SK-N-SH (cell line): Measurements from ENCODE around the gene GRIK1. TPM values are rescaled to one million over a fixed set of nuclear protein-coding genes. Genes with fewer than 3 reads are reported as not detected.

Experiments used
- CTCF ChIA-PET: fragments of 300-600, 350-600 bp; formaldehyde crosslinking; extraction: SDS; loops from one replicate; lab custom pipeline; 2021; lab: Yijun Ruan, JAX
- POLR2A ChIA-PET: fragments of 350-600 bp; sonication (Branson Sonifier 250); formaldehyde crosslinking; extraction: SDS; loops from one replicate; lab custom pipeline; 2020; ENCODE audit warnings: antibody characterized with exemption, inconsistent platforms; lab: Yijun Ruan, JAX
- DNase-seq: peaks from one replicate; pipeline ENCODE4 v3.0.0; 2012
- H2AFZ ChIP-seq: fragments of 200-600 bp; sonication (generic); 2 replicates; pipeline ENCODE4 v1.8.1; 2016; ENCODE audit warnings: antibody characterized with exemption, mild to moderate bottlenecking, low read depth
- H3F3A ChIP-seq: fragments of 200-600 bp; sonication (generic); replicated peaks from 2 replicates; pipeline ENCODE3; 2016; ENCODE audit warnings: antibody characterized with exemption, mild to moderate bottlenecking; ENCODE audit not compliant: insufficient read depth
- H3K27ac ChIP-seq, 2 experiments: fragments of 200-500 bp in 1 of 2; fragments of 200-600 bp in 1 of 2; sonication (Bioruptor generic) in 1 of 2; sonication (generic), shearing (Covaris generic) in 1 of 2; 2 replicates each; pipeline versions ENCODE4 v1.5.1 to v1.6.1; 2014 to 2016; ENCODE audit warnings: low read depth in 2 of 2, inconsistent platforms in 1 of 2, low read length in 1 of 2, mild to moderate bottlenecking in 1 of 2, mixed read lengths in 1 of 2
- H3K27me3 ChIP-seq: fragments of 200-600 bp; sonication (generic), shearing (Covaris generic); 2 replicates; pipeline ENCODE4 v1.6.1; 2016; ENCODE audit warnings: mixed run types; ENCODE audit not compliant: insufficient read depth
- H3K36me3 ChIP-seq, 2 experiments: fragments of 200-500 bp in 1 of 2; fragments of 200-600 bp in 1 of 2; sonication (Bioruptor generic) in 1 of 2; sonication (generic) in 1 of 2; replicated peaks in 1 of 2; 2 replicates each; pipeline versions ENCODE3 to v1.5.1; 2014 to 2016; ENCODE audit warnings: low read length in 1 of 2, mild to moderate bottlenecking in 1 of 2; ENCODE audit not compliant: insufficient read depth in 2 of 2, control insufficient read depth in 1 of 2
- H3K4me1 ChIP-seq, 2 experiments: fragments of 200-500 bp in 1 of 2; fragments of 200-600 bp in 1 of 2; sonication (Bioruptor generic) in 1 of 2; sonication (generic), shearing (Covaris generic) in 1 of 2; 2 replicates each; pipeline versions ENCODE4 v1.5.1 to v1.6.1; 2014 to 2016; ENCODE audit warnings: low read depth in 1 of 2, low read length in 1 of 2, mixed run types in 1 of 2; ENCODE audit not compliant: insufficient read depth in 2 of 2, control insufficient read depth in 1 of 2
- H3K4me2 ChIP-seq: fragments of 200-600 bp; sonication (generic), shearing (Covaris generic); 2 replicates; pipeline ENCODE4 v1.6.1; 2017; ENCODE audit warnings: mixed run types
- H3K4me3 ChIP-seq, 2 experiments: fragments of 200-500 bp in 1 of 2; fragments of 200-600 bp in 1 of 2; sonication (Bioruptor generic) in 1 of 2; sonication (generic), shearing (Covaris generic) in 1 of 2; 2 replicates each; pipeline versions ENCODE4 v1.5.1 to v1.8.1; 2014 to 2016; ENCODE audit warnings: low read depth in 2 of 2, inconsistent platforms in 1 of 2, low read length in 1 of 2, mild to moderate bottlenecking in 1 of 2, mixed read lengths in 1 of 2, moderate library complexity in 1 of 2
- H3K79me2 ChIP-seq: fragments of 200-600 bp; sonication (generic); 2 replicates; pipeline ENCODE4 v1.8.1; 2017; ENCODE audit warnings: mild to moderate bottlenecking; ENCODE audit not compliant: insufficient read depth
- H3K9ac ChIP-seq: fragments of 200-600 bp; sonication (generic); 2 replicates; pipeline ENCODE4 v1.6.1; 2017; ENCODE audit warnings: mixed run types
- H3K9me2 ChIP-seq: fragments of 200-600 bp; sonication (generic); 2 replicates; pipeline ENCODE4 v1.6.1; 2017; ENCODE audit warnings: mixed run types
- H3K9me3 ChIP-seq: fragments of 200-600 bp; sonication (generic); 2 replicates; pipeline ENCODE4 v1.6.1; 2017; ENCODE audit warnings: mixed run types, mild to moderate bottlenecking, moderate library complexity
- H4K20me1 ChIP-seq: fragments of 200-600 bp; sonication (generic); 2 replicates; pipeline ENCODE4 v1.6.1; 2017; ENCODE audit warnings: mild to moderate bottlenecking, mixed run types; ENCODE audit not compliant: insufficient read depth
- EP300 ChIP-seq, 2 experiments: IDR thresholded peaks; 2 replicates each; pipeline versions ENCODE4 v1.4.0 to v1.6.1; 2012; ENCODE audit warnings: borderline replicate concordance in 1 of 2, low read depth in 1 of 2, low read length in 1 of 2
- EZH2phosphoT487 ChIP-seq: fragments of 200-600 bp; sonication (generic); IDR thresholded peaks from 2 replicates; pipeline ENCODE4 v1.6.1; 2017; ENCODE audit warnings: low read depth, mixed run types, mild to moderate bottlenecking, antibody characterized with exemption, moderate library complexity, borderline replicate concordance
- FOXM1 ChIP-seq: IDR thresholded peaks from 2 replicates; pipeline ENCODE4 v1.4.0; 2012; ENCODE audit warnings: low read depth, mild to moderate bottlenecking
- GABPA ChIP-seq: IDR thresholded peaks from 2 replicates; pipeline ENCODE4 v1.4.0; 2012; ENCODE audit warnings: low read depth, mild to moderate bottlenecking
- MEF2A ChIP-seq: IDR thresholded peaks from 2 replicates; pipeline ENCODE4 v1.4.0; 2012; ENCODE audit warnings: low read depth, borderline replicate concordance
- MXI1 ChIP-seq: IDR thresholded peaks from 2 replicates; pipeline ENCODE4 v1.6.1; 2012; ENCODE audit warnings: mild to moderate bottlenecking, low read depth, low read length, improper control_type of control experiment
- NFIC ChIP-seq: IDR thresholded peaks from 2 replicates; pipeline ENCODE4 v1.4.0; 2012; ENCODE audit warnings: borderline replicate concordance
- RCOR1 ChIP-seq: fragments of 150-350 bp; IDR thresholded peaks from 2 replicates; pipeline ENCODE4 v1.6.1; 2017; ENCODE audit warnings: antibody characterized with exemption, low read length
- RFX5 ChIP-seq: IDR thresholded peaks from 2 replicates; pipeline ENCODE4 v1.6.1; 2012; ENCODE audit warnings: mild to moderate bottlenecking, improper control_type of control experiment, low read length
- RXRA ChIP-seq: IDR thresholded peaks from 2 replicates; pipeline ENCODE4 v1.4.0; 2012; ENCODE audit warnings: low read depth, mild to moderate bottlenecking, borderline replicate concordance
- SMC3 ChIP-seq: IDR thresholded peaks from 2 replicates; pipeline ENCODE4 v1.6.1; 2012; ENCODE audit warnings: low read depth, low read length, improper control_type of control experiment
- TCF12 ChIP-seq: IDR thresholded peaks from 2 replicates; pipeline ENCODE4 v1.4.0; 2012
- TEAD4 ChIP-seq: IDR thresholded peaks from 2 replicates; pipeline ENCODE4 v1.4.0; 2012; ENCODE audit warnings: mild to moderate bottlenecking, borderline replicate concordance; ENCODE audit not compliant: insufficient read depth
- WGBS: methylation state at CpG from one replicate; pipeline ENCODE4 v1.1.6; 2017; ENCODE audit warnings: low lambda C conversion rate; 5-methylcytosine and 5-hydroxymethylcytosine counted together
- polyA plus RNA-seq, 3 experiments: library from polyadenylated mRNA; depleted of rRNA; stranded (reverse); fragments of >200 nt; gene quantifications; 2 replicates each; pipeline ENCODE4 v1.2.3, GENCODE V29; 2012
- TF ChIP-seq, protein P1 (sequence below): IDR thresholded peaks from 2 replicates; pipeline ENCODE4 v1.4.0; 2012; ENCODE audit warnings: low read depth, borderline replicate concordance
- TF ChIP-seq, protein P2 (sequence below): IDR thresholded peaks from 2 replicates; pipeline ENCODE4 v1.6.1; 2012; ENCODE audit warnings: mild to moderate bottlenecking, low read depth, low read length, moderate library complexity
- TF ChIP-seq, protein P3 (sequence below): IDR thresholded peaks from 2 replicates; pipeline ENCODE4; 2012

Gene GRIK1
- polyA plus RNA-seq, 1 of the 3 experiments (the other 2 are of a cell fraction), result not detected

DNA sequence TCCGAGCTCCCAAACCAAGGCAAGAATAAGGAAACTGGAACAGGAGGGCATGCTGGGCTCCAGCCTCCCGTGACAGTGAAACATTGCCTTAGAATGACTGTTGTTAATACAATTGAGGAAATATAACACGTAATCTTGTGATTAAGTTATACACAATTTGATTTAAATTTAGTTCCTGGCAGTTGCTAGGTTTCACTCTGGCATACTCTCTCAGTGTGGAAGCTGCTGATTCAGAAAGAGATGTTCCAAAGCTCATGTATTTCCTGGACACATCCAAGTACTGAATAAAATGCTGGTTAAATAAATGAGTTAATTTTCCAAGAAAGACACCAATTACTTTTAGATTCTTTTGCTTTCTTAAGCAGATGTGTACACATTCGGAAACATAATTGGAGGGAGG, 176.1 kb downstream of the GRIK1 start (continued):
- TF ChIP-seq, protein P1, sequence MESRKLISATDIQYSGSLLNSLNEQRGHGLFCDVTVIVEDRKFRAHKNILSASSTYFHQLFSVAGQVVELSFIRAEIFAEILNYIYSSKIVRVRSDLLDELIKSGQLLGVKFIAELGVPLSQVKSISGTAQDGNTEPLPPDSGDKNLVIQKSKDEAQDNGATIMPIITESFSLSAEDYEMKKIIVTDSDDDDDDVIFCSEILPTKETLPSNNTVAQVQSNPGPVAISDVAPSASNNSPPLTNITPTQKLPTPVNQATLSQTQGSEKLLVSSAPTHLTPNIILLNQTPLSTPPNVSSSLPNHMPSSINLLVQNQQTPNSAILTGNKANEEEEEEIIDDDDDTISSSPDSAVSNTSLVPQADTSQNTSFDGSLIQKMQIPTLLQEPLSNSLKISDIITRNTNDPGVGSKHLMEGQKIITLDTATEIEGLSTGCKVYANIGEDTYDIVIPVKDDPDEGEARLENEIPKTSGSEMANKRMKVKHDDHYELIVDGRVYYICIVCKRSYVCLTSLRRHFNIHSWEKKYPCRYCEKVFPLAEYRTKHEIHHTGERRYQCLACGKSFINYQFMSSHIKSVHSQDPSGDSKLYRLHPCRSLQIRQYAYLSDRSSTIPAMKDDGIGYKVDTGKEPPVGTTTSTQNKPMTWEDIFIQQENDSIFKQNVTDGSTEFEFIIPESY, result no peak
- TF ChIP-seq, protein P2, sequence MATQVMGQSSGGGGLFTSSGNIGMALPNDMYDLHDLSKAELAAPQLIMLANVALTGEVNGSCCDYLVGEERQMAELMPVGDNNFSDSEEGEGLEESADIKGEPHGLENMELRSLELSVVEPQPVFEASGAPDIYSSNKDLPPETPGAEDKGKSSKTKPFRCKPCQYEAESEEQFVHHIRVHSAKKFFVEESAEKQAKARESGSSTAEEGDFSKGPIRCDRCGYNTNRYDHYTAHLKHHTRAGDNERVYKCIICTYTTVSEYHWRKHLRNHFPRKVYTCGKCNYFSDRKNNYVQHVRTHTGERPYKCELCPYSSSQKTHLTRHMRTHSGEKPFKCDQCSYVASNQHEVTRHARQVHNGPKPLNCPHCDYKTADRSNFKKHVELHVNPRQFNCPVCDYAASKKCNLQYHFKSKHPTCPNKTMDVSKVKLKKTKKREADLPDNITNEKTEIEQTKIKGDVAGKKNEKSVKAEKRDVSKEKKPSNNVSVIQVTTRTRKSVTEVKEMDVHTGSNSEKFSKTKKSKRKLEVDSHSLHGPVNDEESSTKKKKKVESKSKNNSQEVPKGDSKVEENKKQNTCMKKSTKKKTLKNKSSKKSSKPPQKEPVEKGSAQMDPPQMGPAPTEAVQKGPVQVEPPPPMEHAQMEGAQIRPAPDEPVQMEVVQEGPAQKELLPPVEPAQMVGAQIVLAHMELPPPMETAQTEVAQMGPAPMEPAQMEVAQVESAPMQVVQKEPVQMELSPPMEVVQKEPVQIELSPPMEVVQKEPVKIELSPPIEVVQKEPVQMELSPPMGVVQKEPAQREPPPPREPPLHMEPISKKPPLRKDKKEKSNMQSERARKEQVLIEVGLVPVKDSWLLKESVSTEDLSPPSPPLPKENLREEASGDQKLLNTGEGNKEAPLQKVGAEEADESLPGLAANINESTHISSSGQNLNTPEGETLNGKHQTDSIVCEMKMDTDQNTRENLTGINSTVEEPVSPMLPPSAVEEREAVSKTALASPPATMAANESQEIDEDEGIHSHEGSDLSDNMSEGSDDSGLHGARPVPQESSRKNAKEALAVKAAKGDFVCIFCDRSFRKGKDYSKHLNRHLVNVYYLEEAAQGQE, result no peak
- no peak for TF ChIP-seq NFIC

DNA sequence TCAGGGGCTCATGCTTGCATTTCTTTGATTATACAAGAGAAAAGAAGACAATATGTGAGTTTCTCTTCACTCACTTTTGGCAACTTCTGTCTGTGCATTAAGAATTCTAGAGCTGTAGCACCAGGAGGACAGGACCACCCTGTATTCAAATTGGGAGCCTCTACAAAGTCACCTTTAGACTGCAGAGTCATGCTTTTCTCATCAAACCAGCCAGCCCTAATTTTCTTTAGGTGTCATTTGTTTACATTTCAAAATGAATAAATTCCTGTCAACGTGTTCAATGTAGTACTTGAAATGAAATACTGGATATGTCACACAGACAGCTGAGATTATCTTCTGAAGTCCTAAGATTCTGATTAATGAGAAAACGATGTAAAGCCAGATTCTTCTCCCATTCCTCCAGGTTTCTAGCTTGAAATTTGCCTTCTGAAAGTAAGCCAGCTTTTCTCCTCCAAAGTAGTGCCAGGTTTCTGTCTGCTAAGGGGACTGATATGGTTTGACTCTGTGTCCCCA, 177.2 kb downstream of the GRIK1 start:
- WGBS, result 0% methylated on average over 2 of the region's 2 CpGs
- H3K9ac ChIP-seq, result no peak overlapping the region
- CTCF ChIA-PET, result no interaction called here
- H3K4me2 ChIP-seq, result no peak overlapping the region
- no peaks in the 10 kb centered on the region for H3K9me2 ChIP-seq
- H3F3A ChIP-seq, result no peaks in the 10 kb centered on the region
- H3K27ac ChIP-seq, result no peak overlapping the region
- H3K4me3 ChIP-seq, result no peak overlapping the region
- TF ChIP-seq FOXM1, result no peak
- no peak for TF ChIP-seq RCOR1
- no peak for TF ChIP-seq EZH2phosphoT487
- TF ChIP-seq SMC3, result no peak
- TF ChIP-seq RFX5, result no peak
- TF ChIP-seq TCF12, result no peak
- TF ChIP-seq TEAD4, result no peak
- TF ChIP-seq GABPA, result no peak
- no peak for TF ChIP-seq RXRA
- no peak for TF ChIP-seq EP300 (IDR thresholded peaks at IDR 0.05; ENCODE audit: borderline replicate concordance in 1 of 2, low read depth in 1 of 2, low read length in 1 of 2)
- no peak for TF ChIP-seq MEF2A
- TF ChIP-seq, protein P3, sequence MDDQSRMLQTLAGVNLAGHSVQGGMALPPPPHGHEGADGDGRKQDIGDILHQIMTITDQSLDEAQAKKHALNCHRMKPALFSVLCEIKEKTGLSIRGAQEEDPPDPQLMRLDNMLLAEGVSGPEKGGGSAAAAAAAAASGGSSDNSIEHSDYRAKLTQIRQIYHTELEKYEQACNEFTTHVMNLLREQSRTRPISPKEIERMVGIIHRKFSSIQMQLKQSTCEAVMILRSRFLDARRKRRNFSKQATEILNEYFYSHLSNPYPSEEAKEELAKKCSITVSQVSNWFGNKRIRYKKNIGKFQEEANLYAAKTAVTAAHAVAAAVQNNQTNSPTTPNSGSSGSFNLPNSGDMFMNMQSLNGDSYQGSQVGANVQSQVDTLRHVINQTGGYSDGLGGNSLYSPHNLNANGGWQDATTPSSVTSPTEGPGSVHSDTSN, result no peak
- TF ChIP-seq MXI1, result no peak
- H3K36me3 ChIP-seq, result no peaks in the 10 kb centered on the region
- H3K9me3 ChIP-seq, result no peaks in the 10 kb centered on the region
- no peaks in the 10 kb centered on the region; a peak in 1 of 4 replicates for H3K4me1 ChIP-seq
- H4K20me1 ChIP-seq, result no peaks in the 10 kb centered on the region
- H3K27me3 ChIP-seq, result no peaks in the 10 kb centered on the region; the same call in 1 of the 2 replicates
- POLR2A ChIA-PET, result no interaction called here
- H2AFZ ChIP-seq, result no peak overlapping the region
- DNase-seq, result no peak
- no peaks in the 10 kb centered on the region for H3K79me2 ChIP-seq
